BE2C (cell line): ENCODE measurements around the gene DCP1B.

ENCODE experiments used
- DNase-seq: peaks from one replicate; pipeline ENCODE4 v3.0.0-alpha.2; 2020
- H3K27me3 ChIP-seq: fragments of 250-450 bp; sonication (Bioruptor Pico); 2 replicates; pipeline ENCODE4 v1.5.1; 2020; ENCODE audit warnings: mild to moderate bottlenecking
- H3K36me3 ChIP-seq: fragments of 250-450 bp; sonication (Bioruptor Pico); 2 replicates; pipeline ENCODE4 v1.5.1; 2020; ENCODE audit warnings: mild to moderate bottlenecking
- H3K4me1 ChIP-seq: fragments of 250-450 bp; sonication (Bioruptor Pico); 2 replicates; pipeline ENCODE4 v1.5.1; 2020
- H3K4me3 ChIP-seq: 2 replicates; pipeline ENCODE4 v1.5.1; 2011; ENCODE audit warnings: low read depth, low read length
- H3K9me3 ChIP-seq: fragments of 250-450 bp; sonication (Bioruptor Pico); 2 replicates; pipeline ENCODE4 v1.5.1; 2020
- CTCF ChIP-seq: IDR thresholded peaks from 2 replicates; pipeline ENCODE4 v1.5.1; 2012; ENCODE audit warnings: mild to moderate bottlenecking, low read depth, low read length

Gene DCP1B

DNA sequence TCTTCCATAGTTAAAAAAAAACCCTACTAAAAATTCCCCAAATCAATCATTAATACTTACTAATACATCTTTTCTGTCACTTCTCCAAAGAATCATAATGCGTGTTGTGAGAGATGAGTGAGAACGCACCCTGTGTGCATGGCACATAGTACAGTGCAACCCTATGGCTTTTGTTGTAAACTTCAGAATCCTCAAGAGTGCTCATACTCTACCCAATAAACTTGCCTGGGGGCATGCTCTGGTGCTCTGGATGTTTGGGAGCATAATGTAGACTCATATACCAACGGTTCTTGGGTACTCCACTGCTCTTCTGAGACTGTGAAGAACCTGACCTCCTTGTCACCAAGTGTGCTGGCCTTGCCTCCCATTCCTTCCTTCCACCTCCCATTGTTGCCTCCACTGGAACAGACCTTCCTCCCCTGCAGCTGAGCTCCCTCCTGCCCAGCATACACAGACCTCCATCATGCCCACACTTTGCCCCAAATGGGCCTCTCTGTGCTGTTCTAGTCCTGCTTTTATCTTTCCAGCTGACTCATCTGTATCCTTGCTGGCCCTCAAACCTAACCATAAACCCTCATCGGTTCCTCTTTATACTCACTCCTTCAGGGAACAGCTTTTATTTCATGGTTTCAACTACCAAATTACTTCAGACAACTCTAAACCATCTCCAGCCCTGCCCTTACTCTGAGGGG is 8.9 kb downstream of the DCP1B start:
- Histone ChIP-seq H3K36me3 (peaks cover 9% of the 10 kb centered on the region), H3K27me3 (no peaks in the 10 kb centered on the region), H3K4me1 (no peaks in the 10 kb centered on the region), H3K4me3 (no peak overlapping the region), H3K9me3 (no peaks in the 10 kb centered on the region)
- TF ChIP-seq CTCF = no peak
- no peak for DNase-seq

GRCh38 chr12:1994429-1995143 is 9.7 kb downstream of the DCP1B start:
- Histone ChIP-seq H3K36me3 (peaks cover 9% of the 10 kb centered on the region), H3K4me3 (no peak overlapping the region)
- no peak for TF ChIP-seq CTCF

DNA sequence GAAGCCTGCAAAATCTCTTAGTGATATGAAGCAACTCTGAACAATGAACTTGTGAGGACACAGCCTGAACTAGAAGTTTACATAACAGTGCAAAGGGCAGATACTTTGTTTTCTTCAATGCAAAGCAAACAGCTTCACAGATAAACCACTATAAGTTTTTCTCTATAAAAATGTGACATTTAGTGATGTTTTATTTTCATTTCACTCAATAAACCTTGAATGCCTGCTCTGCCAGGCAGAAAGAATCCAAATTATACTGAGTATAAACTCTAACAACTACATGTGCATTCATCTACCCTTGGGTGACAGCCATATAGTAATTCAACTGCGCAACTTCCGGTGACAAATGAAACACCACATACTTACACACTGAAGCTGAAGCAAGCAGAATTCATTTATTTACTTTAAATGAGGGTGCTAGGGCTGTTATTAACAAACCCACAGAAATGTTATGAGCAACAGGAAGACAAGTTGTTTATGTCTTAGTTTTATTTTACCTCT is 10.3 kb downstream of the DCP1B start:
- Histone ChIP-seq H3K27me3 (no peaks in the 10 kb centered on the region), H3K9me3 (no peaks in the 10 kb centered on the region), H3K4me1 (no peaks in the 10 kb centered on the region), H3K36me3 (peaks cover 9% of the 10 kb centered on the region), H3K4me3 (no peak overlapping the region)
- no peak for DNase-seq
- TF ChIP-seq CTCF = no peak

More at GRCh38 chr12:1994429-1995143, 9.7 kb downstream of the DCP1B start:
- no peaks in the 10 kb centered on the region for H3K9me3 ChIP-seq
- H3K4me1 ChIP-seq = no peaks in the 10 kb centered on the region
- no peak for DNase-seq
- H3K27me3 ChIP-seq = no peaks in the 10 kb centered on the region

DNA sequence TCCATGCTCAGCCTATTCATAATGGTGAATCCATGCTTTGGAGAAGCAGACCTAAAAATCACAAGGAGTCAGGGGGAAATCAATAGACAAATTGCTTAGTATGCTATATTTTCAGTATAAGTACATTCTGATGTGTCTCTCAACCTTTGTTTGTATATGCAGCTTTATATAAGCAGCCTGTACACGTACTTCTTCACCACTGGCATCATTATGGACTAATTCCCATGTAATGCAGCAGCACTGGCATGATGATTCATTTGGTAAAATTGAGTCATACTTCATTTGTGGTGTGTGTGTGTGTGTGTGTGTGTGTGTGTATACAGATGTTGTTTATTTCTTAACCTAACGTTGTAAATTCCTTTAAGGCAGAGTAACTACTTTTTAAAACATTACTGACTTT is 10.9 kb downstream of the DCP1B start:
- no peak for TF ChIP-seq CTCF
- Histone ChIP-seq H3K27me3 (no peaks in the 10 kb centered on the region), H3K36me3 (peaks cover 9% of the 10 kb centered on the region), H3K4me3 (no peak overlapping the region), H3K9me3 (no peaks in the 10 kb centered on the region; the same call in 1 of the 2 replicates), H3K4me1 (no peaks in the 10 kb centered on the region)
- no peak for DNase-seq

- Histone ChIP-seq H3K4me3 (no peak overlapping the region), H3K27me3 (no peaks in the 10 kb centered on the region), H3K9me3 (no peaks in the 10 kb centered on the region; the same call in 1 of the 2 replicates), H3K36me3 (peaks cover 11% of the 10 kb centered on the region), H3K4me1 (no peaks in the 10 kb centered on the region)
- TF ChIP-seq CTCF = no peak
- DNase-seq = no peak
These were observed 11.5 kb downstream of the DCP1B start for GRCh38 chr12:1992732-1993131.

GRCh38 chr12:1989111-1989510 is 15.1 kb downstream of the DCP1B start:
- H3K36me3 ChIP-seq = peaks cover 8% of the 10 kb centered on the region
- no peaks in the 10 kb centered on the region for H3K27me3 ChIP-seq
- no peaks in the 10 kb centered on the region for H3K4me1 ChIP-seq
- no peak overlapping the region for H3K4me3 ChIP-seq
- DNase-seq = no peak
- H3K9me3 ChIP-seq = no peaks in the 10 kb centered on the region; the same call in 1 of the 2 replicates
- TF ChIP-seq CTCF = no peak
